ENCODE measurements around the gene MTMR12.
A peak's percentile ranks its signal among the peaks of the same experiment; 100 is the strongest.

The MTMR12 gene

GRCh38 chr5:32278406-32278805 lies 34.3 kb downstream of the MTMR12 start:
- Histone ChIP-seq H3K9me3 (ENCODE audit: control insufficient read depth in 5 of 5, low read length in 5 of 5) (no peaks in the 10 kb centered on the region), H3K27me3 (ENCODE audit: control insufficient read depth in 5 of 5, insufficient read depth in 4 of 5, low read length in 5 of 5) (no peaks in the 10 kb centered on the region), H3K4me3 (ENCODE audit: low read depth in 1 of 5, low read length in 5 of 5) (no peak overlapping the region), H3K27ac (ENCODE audit: low read depth, low read length) (no peak overlapping the region), H3K4me1 (ENCODE audit: control insufficient read depth in 5 of 5, insufficient read depth in 5 of 5, low read length in 5 of 5) (peaks cover 4 to 32% (median 18%) of the 10 kb centered on the region in 5 donors), H3K36me3 (ENCODE audit: control insufficient read depth in 5 of 5, insufficient read depth in 5 of 5, low read length in 5 of 5) (peaks cover 6 to 23% (median 15%) of the 10 kb centered on the region in 5 donors), H3K9ac (ENCODE audit: low read length in 5 of 5) (no peak overlapping the region)

GRCh38 chr5:32277798-32278197 lies 34.9 kb downstream of the MTMR12 start:
- H3K27ac ChIP-seq (ENCODE audit: low read depth, low read length) = no peak overlapping the region
- no peak overlapping the region for H3K9ac ChIP-seq (ENCODE audit: low read length in 5 of 5)
- peaks cover 6 to 29% (median 21%) of the 10 kb centered on the region in 5 donors for H3K36me3 ChIP-seq (ENCODE audit: control insufficient read depth in 5 of 5, insufficient read depth in 5 of 5, low read length in 5 of 5)
- H3K4me3 ChIP-seq (ENCODE audit: low read depth in 1 of 5, low read length in 5 of 5) = no peak overlapping the region
- H3K4me1 ChIP-seq (ENCODE audit: control insufficient read depth in 5 of 5, insufficient read depth in 5 of 5, low read length in 5 of 5) = peaks cover 4 to 32% (median 18%) of the 10 kb centered on the region in 5 donors
- H3K9me3 ChIP-seq (ENCODE audit: control insufficient read depth in 5 of 5, low read length in 5 of 5) = no peaks in the 10 kb centered on the region
- no peaks in the 10 kb centered on the region for H3K27me3 ChIP-seq (ENCODE audit: control insufficient read depth in 5 of 5, insufficient read depth in 4 of 5, low read length in 5 of 5)

- H3K36me3 ChIP-seq (ENCODE audit: control insufficient read depth in 5 of 5, insufficient read depth in 5 of 5, low read length in 5 of 5) = peaks cover 7 to 41% (median 28%) of the 10 kb centered on the region in 5 donors
- peaks cover 4 to 32% (median 18%) of the 10 kb centered on the region in 5 donors for H3K4me1 ChIP-seq (ENCODE audit: control insufficient read depth in 5 of 5, insufficient read depth in 5 of 5, low read length in 5 of 5)
- no peaks in the 10 kb centered on the region for H3K27me3 ChIP-seq (ENCODE audit: control insufficient read depth in 5 of 5, insufficient read depth in 4 of 5, low read length in 5 of 5)
- peak overlapping the region; percentile 53 for H3K27ac ChIP-seq (ENCODE audit: low read depth, low read length)
- H3K9ac ChIP-seq (ENCODE audit: low read length in 5 of 5) = no peak overlapping the region
- H3K4me3 ChIP-seq (ENCODE audit: low read depth in 1 of 5, low read length in 5 of 5) = no peak overlapping the region
- no peaks in the 10 kb centered on the region for H3K9me3 ChIP-seq (ENCODE audit: control insufficient read depth in 5 of 5, low read length in 5 of 5)
Measured at GRCh38 chr5:32276173-32276853, 36.4 kb downstream of the MTMR12 start.

GRCh38 chr5:32275396-32275741 lies 37.4 kb downstream of the MTMR12 start:
- Histone ChIP-seq H3K27ac (ENCODE audit: low read depth, low read length) (peak overlapping the region; percentile 53), H3K4me1 (ENCODE audit: control insufficient read depth in 5 of 5, insufficient read depth in 5 of 5, low read length in 5 of 5) (peaks cover 4 to 38% (median 18%) of the 10 kb centered on the region in 5 donors), H3K9me3 (ENCODE audit: control insufficient read depth in 5 of 5, low read length in 5 of 5) (no peaks in the 10 kb centered on the region), H3K36me3 (ENCODE audit: control insufficient read depth in 5 of 5, insufficient read depth in 5 of 5, low read length in 5 of 5) (peaks cover 13 to 50% (median 37%) of the 10 kb centered on the region in 5 donors), H3K4me3 (ENCODE audit: low read depth in 1 of 5, low read length in 5 of 5) (no peak overlapping the region), H3K9ac (ENCODE audit: low read length in 5 of 5) (no peak overlapping the region), H3K27me3 (ENCODE audit: control insufficient read depth in 5 of 5, insufficient read depth in 4 of 5, low read length in 5 of 5) (no peaks in the 10 kb centered on the region)

- peaks cover 4 to 38% (median 18%) of the 10 kb centered on the region in 5 donors for H3K4me1 ChIP-seq (ENCODE audit: control insufficient read depth in 5 of 5, insufficient read depth in 5 of 5, low read length in 5 of 5)
- H3K4me3 ChIP-seq (ENCODE audit: low read depth in 1 of 5, low read length in 5 of 5) = peak overlapping the region in 1 of 5 donors; percentile 11
- no peaks in the 10 kb centered on the region for H3K27me3 ChIP-seq (ENCODE audit: control insufficient read depth in 5 of 5, insufficient read depth in 4 of 5, low read length in 5 of 5)
- peak overlapping the region in 2 of 5 donors; percentile 19 to 51 for H3K9ac ChIP-seq (ENCODE audit: low read length in 5 of 5)
- peak overlapping the region; percentile 53 for H3K27ac ChIP-seq (ENCODE audit: low read depth, low read length)
- H3K9me3 ChIP-seq (ENCODE audit: control insufficient read depth in 5 of 5, low read length in 5 of 5) = no peaks in the 10 kb centered on the region
- peaks cover 19 to 54% (median 41%) of the 10 kb centered on the region in 5 donors for H3K36me3 ChIP-seq (ENCODE audit: control insufficient read depth in 5 of 5, insufficient read depth in 5 of 5, low read length in 5 of 5)
Measured at GRCh38 chr5:32274548-32275395, 38.0 kb downstream of the MTMR12 start.

GRCh38 chr5:32273821-32274220 lies 38.9 kb downstream of the MTMR12 start:
- Histone ChIP-seq H3K4me3 (ENCODE audit: low read depth in 1 of 5, low read length in 5 of 5) (no peak overlapping the region), H3K9ac (ENCODE audit: low read length in 5 of 5) (no peak overlapping the region), H3K4me1 (ENCODE audit: control insufficient read depth in 5 of 5, insufficient read depth in 5 of 5, low read length in 5 of 5) (peaks cover 4 to 38% (median 18%) of the 10 kb centered on the region in 5 donors), H3K9me3 (ENCODE audit: control insufficient read depth in 5 of 5, low read length in 5 of 5) (no peaks in the 10 kb centered on the region), H3K27ac (ENCODE audit: low read depth, low read length) (peak overlapping the region; percentile 53), H3K36me3 (ENCODE audit: control insufficient read depth in 5 of 5, insufficient read depth in 5 of 5, low read length in 5 of 5) (peaks cover 22 to 54% (median 44%) of the 10 kb centered on the region in 5 donors), H3K27me3 (ENCODE audit: control insufficient read depth in 5 of 5, insufficient read depth in 4 of 5, low read length in 5 of 5) (no peaks in the 10 kb centered on the region)

- H3K9me3 ChIP-seq (ENCODE audit: control insufficient read depth in 5 of 5, low read length in 5 of 5) = no peaks in the 10 kb centered on the region
- H3K27me3 ChIP-seq (ENCODE audit: control insufficient read depth in 5 of 5, insufficient read depth in 4 of 5, low read length in 5 of 5) = no peaks in the 10 kb centered on the region
- H3K27ac ChIP-seq (ENCODE audit: low read depth, low read length) = peak overlapping the region; percentile 4
- H3K36me3 ChIP-seq (ENCODE audit: control insufficient read depth in 5 of 5, insufficient read depth in 5 of 5, low read length in 5 of 5) = peaks cover 27 to 64% (median 54%) of the 10 kb centered on the region in 5 donors
- H3K4me1 ChIP-seq (ENCODE audit: control insufficient read depth in 5 of 5, insufficient read depth in 5 of 5, low read length in 5 of 5) = peaks cover 4 to 38% (median 18%) of the 10 kb centered on the region in 5 donors
- H3K4me3 ChIP-seq (ENCODE audit: low read depth in 1 of 5, low read length in 5 of 5) = no peak overlapping the region
- H3K9ac ChIP-seq (ENCODE audit: low read length in 5 of 5) = no peak overlapping the region
Measured at GRCh38 chr5:32272746-32273145, 40.0 kb downstream of the MTMR12 start.

GRCh38 chr5:32270946-32271345 lies 41.8 kb downstream of the MTMR12 start:
- Histone ChIP-seq H3K27me3 (ENCODE audit: control insufficient read depth in 5 of 5, insufficient read depth in 4 of 5, low read length in 5 of 5) (no peaks in the 10 kb centered on the region), H3K27ac (ENCODE audit: low read depth, low read length) (no peak overlapping the region), H3K9ac (ENCODE audit: low read length in 5 of 5) (no peak overlapping the region), H3K4me3 (ENCODE audit: low read depth in 1 of 5, low read length in 5 of 5) (no peak overlapping the region), H3K4me1 (ENCODE audit: control insufficient read depth in 5 of 5, insufficient read depth in 5 of 5, low read length in 5 of 5) (peaks cover 4 to 28% (median 13%) of the 10 kb centered on the region in 5 donors), H3K36me3 (ENCODE audit: control insufficient read depth in 5 of 5, insufficient read depth in 5 of 5, low read length in 5 of 5) (peaks cover 30 to 79% (median 66%) of the 10 kb centered on the region in 5 donors), H3K9me3 (ENCODE audit: control insufficient read depth in 5 of 5, low read length in 5 of 5) (no peaks in the 10 kb centered on the region)

GRCh38 chr5:32270178-32270577 lies 42.6 kb downstream of the MTMR12 start:
- H3K9ac ChIP-seq (ENCODE audit: low read length in 5 of 5) = no peak overlapping the region
- no peak overlapping the region for H3K4me3 ChIP-seq (ENCODE audit: low read depth in 1 of 5, low read length in 5 of 5)
- no peaks in the 10 kb centered on the region for H3K9me3 ChIP-seq (ENCODE audit: control insufficient read depth in 5 of 5, low read length in 5 of 5)
- no peaks in the 10 kb centered on the region for H3K27me3 ChIP-seq (ENCODE audit: control insufficient read depth in 5 of 5, insufficient read depth in 4 of 5, low read length in 5 of 5)
- no peak overlapping the region for H3K27ac ChIP-seq (ENCODE audit: low read depth, low read length)
- peaks cover under 1 to 21% (median 10%) of the 10 kb centered on the region in 5 donors for H3K4me1 ChIP-seq (ENCODE audit: control insufficient read depth in 5 of 5, insufficient read depth in 5 of 5, low read length in 5 of 5)
- peaks cover 30 to 85% (median 68%) of the 10 kb centered on the region in 5 donors for H3K36me3 ChIP-seq (ENCODE audit: control insufficient read depth in 5 of 5, insufficient read depth in 5 of 5, low read length in 5 of 5)

GRCh38 chr5:32265902-32266301 lies 46.8 kb downstream of the MTMR12 start:
- Histone ChIP-seq H3K4me3 (ENCODE audit: low read depth in 1 of 5, low read length in 5 of 5) (no peak overlapping the region), H3K27me3 (ENCODE audit: control insufficient read depth in 5 of 5, insufficient read depth in 4 of 5, low read length in 5 of 5) (no peaks in the 10 kb centered on the region), H3K9me3 (ENCODE audit: control insufficient read depth in 5 of 5, low read length in 5 of 5) (no peaks in the 10 kb centered on the region), H3K36me3 (ENCODE audit: control insufficient read depth in 5 of 5, insufficient read depth in 5 of 5, low read length in 5 of 5) (peaks cover 34 to 86% (median 67%) of the 10 kb centered on the region in 5 donors), H3K4me1 (ENCODE audit: control insufficient read depth in 5 of 5, insufficient read depth in 5 of 5, low read length in 5 of 5) (peaks cover 0 to 5% (median 4%) of the 10 kb centered on the region in 5 donors), H3K27ac (ENCODE audit: low read depth, low read length) (no peak overlapping the region), H3K9ac (ENCODE audit: low read length in 5 of 5) (no peak overlapping the region)

Data from subcutaneous abdominal adipose tissue (tissue), 5 donors.